Heart left ventricle (tissue), 13 donors: ENCODE results near the gene COL27A1.

Source experiments
- CTCF ChIP-seq, 12 donors: fragments of 200-600 bp; sonication (generic) in 4 of 12; IDR thresholded peaks; one replicate each; pipeline versions ENCODE4 v1.5.0 to v1.8.0; 2018 to 2022; ENCODE audit warnings: antibody characterized with exemption in 12 of 12, mild to moderate bottlenecking in 5 of 12
- POLR2A ChIP-seq, 2 donors: fragments of 450-650 bp; IDR thresholded peaks; one replicate each; pipeline ENCODE4 v1.6.1; 2017; ENCODE audit warnings: antibody characterized with exemption in 2 of 2, mild to moderate bottlenecking in 2 of 2, moderate library complexity in 2 of 2
- donor health status: ischemic (EF 13 %, LVEDD 7.1; RV severe dilation, severe dysfunction).
- donor health status: DM: no; HTN: yes; CAD: no.
- donor health status: DM: no; HTN: no; CAD: no.
- donor health status: ischemic (EF 25% LVEDD 6.9; RV normal size, moderate dysfunction).
- donor health status: ischemic (EF 25% LVEDD 5.7; RV mildly dilated, moderate dysfunction).
- donor health status: ischemic (EF 35%, LVEDD 5.7; RV mildly dilated, moderate dysfunction).
- donor health status: nonischemic (EF 11% LVEDD 7.7; RV severe dilation, severe dysfunction).
- donor health status: DM: yes; HTN: yes; CAD: no.
- donor health status: PGD.
- donor health status: ischemic (EF 29% LVEDD 5.4; RV normal size, mild dysfunction).
- donor health status: nonischemic (EF 23%, LVEDD 6.1; RV moderate dilation, normal function).

- TF ChIP-seq CTCF (IDR thresholded peaks at IDR 0.05) (peak; percentile 8 to 60 (median 47)), POLR2A (IDR thresholded peaks at IDR 0.05) (no peak)
Observed at GRCh38 chr9:114271556-114272510, 116.5 kb downstream of the COL27A1 start.
